Measurements from ENCODE around the gene CACNA1A.
A peak's percentile ranks its signal among the peaks of the same experiment; 100 is the strongest.
"Not testable (repeated sequence)": the region's sequence is repeated elsewhere in the genome, so short reads cannot be mapped to it uniquely, and the experiment has no call there.

Gene CACNA1A

GRCh38 chr19:13267889-13268288 lies 238.4 kb downstream of the CACNA1A start:
- no peak for DNase-seq

- DNase-seq, result no peak
Observed at GRCh38 chr19:13267131-13267530, 239.1 kb downstream of the CACNA1A start.

GRCh38 chr19:13262450-13262849 lies 243.8 kb downstream of the CACNA1A start:
- peak; percentile 53 for DNase-seq

- DNase-seq, result peak; percentile 96
Observed at GRCh38 chr19:13260883-13261653, 245.2 kb downstream of the CACNA1A start.

DNA sequence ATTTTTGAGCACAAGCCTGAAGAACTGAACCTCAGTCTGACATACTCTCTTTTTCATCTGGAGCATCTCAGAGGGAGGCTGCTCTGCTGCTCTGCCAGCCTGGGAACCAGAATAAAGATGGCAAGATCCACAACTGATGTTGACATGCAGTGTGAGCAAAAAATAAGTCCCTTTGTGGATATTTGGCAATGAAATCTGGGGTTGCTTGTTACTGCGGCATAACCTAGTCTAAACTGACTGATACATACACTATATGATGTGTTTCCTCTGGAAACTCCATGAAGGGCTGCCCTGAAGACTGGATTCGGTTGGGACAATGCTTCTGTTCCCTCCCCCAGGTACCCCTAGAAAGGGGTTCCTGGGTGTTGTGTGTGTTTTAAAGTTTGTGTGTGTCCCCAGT lies 249.4 kb downstream of the CACNA1A start:
- DNase-seq, result no peak

GRCh38 chr19:13256398-13256797 lies 249.9 kb downstream of the CACNA1A start:
- not testable (repeated sequence) for DNase-seq

GRCh38 chr19:13255719-13256059 lies 250.6 kb downstream of the CACNA1A start:
- no peak for DNase-seq

DNA sequence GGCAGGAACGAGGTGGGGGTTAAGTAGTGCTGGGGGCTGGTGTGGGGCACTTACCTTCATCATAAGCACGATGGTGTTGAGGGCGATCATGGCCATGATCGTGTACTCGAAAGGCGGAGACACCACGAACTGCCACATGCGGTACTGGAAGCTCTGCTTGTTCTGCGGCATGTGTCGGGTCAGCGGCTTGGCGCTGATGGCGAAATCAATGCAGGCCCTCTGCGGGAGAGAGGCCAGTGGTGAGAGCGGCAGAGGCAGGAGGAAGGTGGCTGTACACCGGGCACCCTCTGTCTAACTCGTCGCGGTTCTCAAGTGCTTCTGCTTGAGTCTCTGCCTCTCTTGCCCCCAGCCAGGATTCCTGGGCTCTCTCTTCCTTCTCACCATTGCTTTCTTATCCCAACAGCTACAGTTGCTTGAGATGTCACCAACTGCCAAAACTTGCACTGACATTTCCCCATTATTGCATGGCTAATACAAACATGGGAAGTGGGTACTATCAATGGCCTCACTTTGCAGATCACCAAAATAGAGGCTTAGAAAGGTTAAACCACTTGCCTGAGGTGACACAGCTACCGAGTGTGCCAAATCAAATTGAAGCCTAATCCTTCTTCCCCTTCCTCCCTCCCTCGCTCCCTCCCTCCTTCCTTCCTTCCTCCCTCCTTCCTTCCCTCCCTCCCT lies 251.1 kb downstream of the CACNA1A start:
- DNase-seq, result no peak

GRCh38 chr19:13252569-13253335 lies 253.5 kb downstream of the CACNA1A start:
- DNase-seq, result no peak

DNA sequence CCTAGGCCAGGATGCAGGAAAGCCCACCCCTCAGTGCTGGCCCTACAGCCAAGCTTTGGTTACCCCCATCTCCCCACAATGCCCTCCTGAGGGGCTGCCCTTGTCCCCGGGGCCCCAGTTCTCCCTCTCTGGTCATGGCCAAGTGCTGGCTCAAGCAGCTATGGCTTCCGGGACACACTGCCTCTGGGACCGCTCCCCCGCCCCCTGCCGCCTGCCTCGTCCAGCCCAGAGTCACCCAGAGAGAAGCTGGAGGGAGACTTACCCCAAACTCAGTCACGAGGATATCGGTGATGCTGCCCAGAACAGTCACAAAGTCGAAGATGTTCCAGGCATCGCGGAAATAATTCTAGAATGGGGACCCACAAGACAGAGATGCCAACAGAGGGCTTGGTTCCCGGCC lies 261.4 kb downstream of the CACNA1A start:
- DNase-seq, result no peak

GRCh38 chr19:13241231-13242104 lies 264.8 kb downstream of the CACNA1A start:
- DNase-seq, result no peak

GRCh38 chr19:13240312-13241022 lies 265.8 kb downstream of the CACNA1A start:
- DNase-seq, result no peak

- DNase-seq, result no peak
Observed at GRCh38 chr19:13238891-13239534, 267.3 kb downstream of the CACNA1A start.

- peak; percentile 34 for DNase-seq
Observed at GRCh38 chr19:13234518-13234917, 271.8 kb downstream of the CACNA1A start.

DNA sequence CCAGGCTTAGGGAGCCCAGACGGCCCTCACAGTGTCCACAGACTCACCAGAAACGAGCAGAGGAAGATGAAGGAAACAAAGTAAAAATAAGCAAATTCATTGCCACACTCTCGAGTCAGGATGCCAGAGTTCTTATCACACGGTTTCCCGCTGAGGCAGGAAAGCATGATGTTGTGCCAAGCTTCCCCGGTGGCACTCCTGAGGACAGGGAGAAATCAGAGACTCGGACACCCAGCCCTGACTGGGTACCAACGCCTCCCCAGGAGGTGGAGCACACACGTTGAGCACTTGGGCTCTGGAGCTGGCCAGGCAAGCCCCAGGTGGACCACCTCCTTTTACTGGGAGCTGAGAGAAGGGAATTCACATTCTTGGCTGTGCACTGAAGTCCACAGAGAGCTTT lies 274.6 kb downstream of the CACNA1A start:
- no peak for DNase-seq

- no peak for DNase-seq
Observed at GRCh38 chr19:13229246-13229645, 277.0 kb downstream of the CACNA1A start.

- no peak for DNase-seq
Observed at GRCh38 chr19:13228561-13228960, 277.7 kb downstream of the CACNA1A start.

DNA sequence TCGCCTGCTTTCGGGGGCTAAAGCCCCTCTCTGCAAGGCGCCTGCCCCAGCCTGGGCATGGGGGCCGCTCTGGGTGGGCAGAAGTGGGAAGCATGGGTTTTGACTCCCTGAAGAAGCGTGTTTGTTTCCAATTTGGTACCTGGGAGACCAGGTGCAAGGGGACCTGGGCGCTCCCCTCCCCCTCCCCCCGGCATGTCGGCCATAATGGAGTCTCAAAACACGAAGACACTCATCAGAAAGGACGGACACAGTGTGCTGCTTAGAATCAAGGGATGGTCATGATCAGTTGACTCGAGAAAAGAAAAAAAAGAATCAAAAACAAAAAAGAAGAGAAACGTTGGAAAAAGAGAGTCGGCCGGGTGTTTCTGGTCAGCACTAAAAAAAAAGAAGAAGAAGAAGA lies 279.3 kb downstream of the CACNA1A start:
- DNase-seq, result no peak

- DNase-seq, result no peak
Observed at GRCh38 chr19:13225973-13226865, 280.1 kb downstream of the CACNA1A start.

DNA sequence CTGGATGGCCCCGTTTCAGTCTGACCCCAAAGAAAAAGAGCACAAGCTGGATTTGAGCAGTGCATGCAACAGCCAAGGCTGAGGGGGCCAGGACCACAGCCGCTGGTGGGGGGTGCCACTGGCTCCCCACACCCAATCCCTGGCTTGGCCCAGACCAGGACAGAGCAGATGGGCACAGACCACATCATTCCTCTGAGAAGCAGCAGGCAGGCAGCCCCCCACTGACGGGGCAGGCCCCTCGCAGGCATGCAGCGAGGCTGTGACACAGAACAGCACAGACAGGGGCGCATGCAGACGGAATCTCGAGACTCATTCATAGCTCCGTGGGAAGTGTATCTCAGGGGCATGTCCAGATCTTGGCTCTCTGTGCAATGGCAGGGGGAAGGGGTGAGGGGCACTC lies 281.2 kb downstream of the CACNA1A start:
- no peak for DNase-seq

DNA sequence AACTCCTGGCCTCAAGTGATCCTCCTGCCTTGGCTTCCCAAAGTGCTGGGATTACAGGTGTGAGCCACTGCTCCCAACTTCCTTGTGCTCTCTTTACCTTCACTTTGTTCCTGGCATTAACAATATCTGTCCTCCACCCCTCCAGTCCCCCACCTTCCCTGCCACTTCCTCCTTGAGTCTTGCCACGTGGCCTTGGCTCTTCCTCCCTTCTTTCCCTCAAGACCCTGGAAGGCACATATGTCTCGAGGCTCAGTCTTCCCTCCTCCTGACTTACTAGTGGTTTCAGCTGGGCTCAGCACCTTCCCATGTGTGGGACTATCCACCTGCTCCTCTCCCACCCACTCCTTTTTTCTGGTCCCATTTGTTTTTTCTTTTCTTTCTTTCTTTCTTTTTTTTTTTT lies 285.4 kb downstream of the CACNA1A start:
- DNase-seq, result no peak

Data from HCEC 1CT (cell line).